Measurements from ENCODE around the gene C2CD4D.
A peak's percentile ranks its signal among the peaks of the same experiment; 100 is the strongest.
"Not testable (repeated sequence)": the region's sequence is repeated elsewhere in the genome, so short reads cannot be mapped to it uniquely, and the experiment has no call there.

Gene C2CD4D

DNA sequence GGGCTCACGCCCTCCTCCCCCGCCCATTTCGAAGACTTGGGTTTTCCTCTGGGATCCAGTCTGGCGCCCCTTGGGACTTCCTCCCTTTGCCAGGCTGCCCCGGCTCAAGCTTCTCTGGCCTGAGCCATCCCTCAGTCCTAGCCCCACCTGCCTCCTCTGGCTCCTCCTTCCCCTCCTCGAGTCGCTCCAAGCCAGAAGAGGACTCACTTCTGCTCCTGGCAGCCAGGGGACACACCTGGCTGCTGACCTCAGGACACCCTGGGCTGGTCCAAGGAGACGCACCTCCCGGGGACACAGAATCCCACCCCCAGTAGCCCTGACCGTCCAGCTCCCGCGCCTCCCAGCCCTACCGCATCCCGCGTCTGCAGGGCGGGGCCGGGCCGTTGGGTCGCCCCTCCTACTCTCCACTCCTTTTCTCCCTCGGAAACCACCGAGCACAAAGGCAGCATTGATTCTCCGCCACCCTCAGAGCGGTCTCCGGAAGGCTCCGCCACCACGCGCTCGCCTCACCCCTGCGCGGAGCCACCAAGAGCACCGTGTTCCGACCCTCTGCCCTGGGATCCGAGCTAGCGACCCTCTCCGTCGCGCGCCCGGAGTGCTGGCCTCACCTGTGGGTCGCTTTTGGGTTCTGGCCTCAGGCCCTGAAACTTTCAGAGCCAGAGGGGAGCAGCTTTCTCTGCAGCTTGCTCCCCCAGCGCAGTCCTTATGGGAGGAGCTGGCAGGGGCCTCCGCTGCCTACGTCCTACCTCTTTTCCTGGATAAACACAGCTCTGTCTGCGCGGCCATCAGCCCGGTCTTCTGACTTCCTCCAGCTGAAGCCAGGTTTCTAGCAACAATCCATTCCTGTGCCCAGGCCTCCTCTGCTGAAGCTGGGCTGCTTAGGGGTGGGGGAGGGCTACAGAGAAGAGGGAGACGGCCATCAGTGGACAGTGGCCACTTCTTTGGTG, at the start of gene C2CD4D:
C2CD4D (minus strand) TSS at position 364 of the 947 bp plus-strand sequence. CDS start 831 bp downstream, outside the sequence.
- DNase-seq (ENCODE audit: low read depth in 1 of 2, low spot score in 1 of 2) = peak; percentile 41 to 55

GRCh38 chr1:151888972-151889570, 49.5 kb upstream of the C2CD4D start:
- no peak for DNase-seq (ENCODE audit: low read depth in 1 of 2, low spot score in 1 of 2)

- DNase-seq (ENCODE audit: low read depth in 1 of 2, low spot score in 1 of 2) = no peak
Measured at GRCh38 chr1:151887028-151887427, 47.4 kb upstream of the C2CD4D start.

DNA sequence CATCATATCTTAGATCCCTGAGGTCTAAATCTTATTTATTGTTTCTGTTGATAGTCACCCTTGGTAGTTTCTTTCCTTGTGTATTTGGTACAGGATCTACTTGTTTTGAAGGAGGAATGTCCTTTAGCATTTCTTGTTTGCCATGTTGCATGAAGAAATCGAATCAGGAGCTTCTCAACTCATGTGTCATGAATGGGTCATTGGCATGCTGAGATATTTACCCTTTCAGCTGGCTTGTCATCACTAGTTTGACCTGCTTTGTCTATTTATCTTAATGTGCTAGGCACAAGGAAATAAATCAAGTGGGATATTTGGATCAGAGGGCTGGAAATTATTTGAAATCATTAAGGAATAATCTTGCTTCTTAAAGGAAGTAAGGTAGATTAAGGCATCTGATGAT, 45.9 kb upstream of the C2CD4D start:
- DNase-seq (ENCODE audit: low read depth in 1 of 2, low spot score in 1 of 2) = no peak

DNA sequence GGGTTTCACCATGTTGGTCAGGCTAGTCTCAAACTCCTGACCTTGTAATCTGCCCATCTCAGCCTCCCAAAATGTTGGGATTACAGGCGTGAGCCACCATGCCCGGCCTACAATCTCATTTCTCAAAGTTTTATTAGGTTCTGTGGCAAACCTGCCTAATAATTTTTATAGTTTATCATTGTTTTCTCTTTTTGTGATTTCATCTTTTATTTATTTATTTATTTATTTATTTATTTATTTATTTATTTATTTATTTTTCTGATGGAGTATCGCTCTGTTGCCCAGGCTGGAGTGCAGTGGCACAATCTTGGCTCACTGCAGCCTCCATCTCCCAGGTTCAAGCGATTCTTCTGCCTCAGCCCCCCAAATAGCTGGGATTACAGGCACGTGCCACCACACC, 45.3 kb upstream of the C2CD4D start:
- DNase-seq (ENCODE audit: low read depth in 1 of 2, low spot score in 1 of 2) = not testable (repeated sequence)

GRCh38 chr1:151884445-151884844, 44.8 kb upstream of the C2CD4D start:
- DNase-seq (ENCODE audit: low read depth in 1 of 2, low spot score in 1 of 2) = not testable (repeated sequence)

DNA sequence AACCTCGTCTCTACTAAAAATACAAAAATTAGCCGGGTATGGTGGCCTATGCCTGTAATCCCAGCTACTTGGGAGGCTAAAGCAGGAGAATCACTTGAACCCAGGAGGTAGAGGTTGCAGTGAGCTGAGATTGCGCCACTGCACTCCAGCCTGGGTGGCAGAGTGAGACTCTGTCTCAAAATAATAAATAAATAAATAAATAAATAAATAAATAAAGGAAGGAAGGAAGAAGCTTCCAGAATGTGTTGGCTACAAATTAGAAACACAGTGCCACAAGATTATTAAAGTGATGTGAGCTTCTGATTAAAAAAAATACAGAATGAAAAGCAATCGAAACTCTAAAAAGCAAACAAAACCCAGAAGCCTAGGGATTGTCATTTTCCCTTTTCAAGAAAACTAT, 44.3 kb upstream of the C2CD4D start:
- DNase-seq (ENCODE audit: low read depth in 1 of 2, low spot score in 1 of 2) = not testable (repeated sequence)

DNA sequence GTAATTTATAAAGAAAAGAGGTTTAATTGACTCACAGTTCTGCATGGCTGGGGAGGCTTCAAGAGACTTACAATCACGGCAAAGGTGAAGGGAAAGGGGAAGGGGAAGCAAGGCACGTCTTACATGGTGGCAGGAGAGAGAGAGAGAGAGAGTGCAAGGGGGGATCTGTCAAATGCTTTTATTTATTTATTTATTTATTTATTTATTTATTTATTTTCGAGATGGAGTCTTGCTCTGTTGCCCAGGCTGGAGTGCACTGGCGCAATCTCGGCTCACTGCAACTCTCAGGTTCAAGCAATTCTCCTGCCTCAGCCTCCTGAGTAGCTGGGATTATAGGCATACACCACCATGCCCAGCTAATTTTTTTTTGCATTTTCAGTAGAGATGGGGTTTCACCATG, 43.3 kb upstream of the C2CD4D start:
- not testable (repeated sequence) for DNase-seq (ENCODE audit: low read depth in 1 of 2, low spot score in 1 of 2)

GRCh38 chr1:151882466-151882865, 42.8 kb upstream of the C2CD4D start:
- no peak for DNase-seq (ENCODE audit: low read depth in 1 of 2, low spot score in 1 of 2)

GRCh38 chr1:151881479-151881878, 41.9 kb upstream of the C2CD4D start:
- no peak for DNase-seq (ENCODE audit: low read depth in 1 of 2, low spot score in 1 of 2)

DNA sequence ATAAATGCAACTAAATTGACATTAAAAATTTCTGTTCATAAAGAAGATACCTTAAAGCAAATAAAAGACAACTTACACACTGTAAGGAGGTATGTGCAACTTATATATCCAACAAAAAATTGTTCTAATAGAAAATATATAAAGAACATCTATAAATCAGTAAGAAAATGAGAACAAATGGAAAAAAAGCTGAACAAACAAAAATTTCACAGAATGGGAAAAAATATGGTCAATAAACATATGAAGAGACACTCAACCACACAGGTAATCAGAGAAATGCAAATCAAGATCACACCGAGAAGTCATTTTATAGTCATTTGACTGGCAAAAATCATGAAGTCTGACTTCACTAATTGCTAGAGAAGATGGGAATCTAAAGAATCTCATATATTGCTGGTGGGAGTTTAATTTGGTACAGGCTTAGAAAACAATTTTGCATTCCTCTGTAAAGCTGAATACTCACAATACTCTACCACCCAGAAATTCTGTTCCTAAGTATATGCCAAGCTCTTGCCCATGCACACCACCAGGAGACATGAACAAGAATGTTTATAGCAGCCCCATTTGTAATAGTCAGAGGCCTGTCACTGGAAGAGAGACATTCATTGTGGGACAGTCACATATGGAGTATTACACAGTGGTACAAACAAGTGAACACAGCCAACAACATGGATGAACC, 35.9 kb upstream of the C2CD4D start:
- DNase-seq (ENCODE audit: low read depth in 1 of 2, low spot score in 1 of 2) = no peak

- not testable (repeated sequence) for DNase-seq (ENCODE audit: low read depth in 1 of 2, low spot score in 1 of 2)
Measured at GRCh38 chr1:151872776-151873175, 33.2 kb upstream of the C2CD4D start.

DNA sequence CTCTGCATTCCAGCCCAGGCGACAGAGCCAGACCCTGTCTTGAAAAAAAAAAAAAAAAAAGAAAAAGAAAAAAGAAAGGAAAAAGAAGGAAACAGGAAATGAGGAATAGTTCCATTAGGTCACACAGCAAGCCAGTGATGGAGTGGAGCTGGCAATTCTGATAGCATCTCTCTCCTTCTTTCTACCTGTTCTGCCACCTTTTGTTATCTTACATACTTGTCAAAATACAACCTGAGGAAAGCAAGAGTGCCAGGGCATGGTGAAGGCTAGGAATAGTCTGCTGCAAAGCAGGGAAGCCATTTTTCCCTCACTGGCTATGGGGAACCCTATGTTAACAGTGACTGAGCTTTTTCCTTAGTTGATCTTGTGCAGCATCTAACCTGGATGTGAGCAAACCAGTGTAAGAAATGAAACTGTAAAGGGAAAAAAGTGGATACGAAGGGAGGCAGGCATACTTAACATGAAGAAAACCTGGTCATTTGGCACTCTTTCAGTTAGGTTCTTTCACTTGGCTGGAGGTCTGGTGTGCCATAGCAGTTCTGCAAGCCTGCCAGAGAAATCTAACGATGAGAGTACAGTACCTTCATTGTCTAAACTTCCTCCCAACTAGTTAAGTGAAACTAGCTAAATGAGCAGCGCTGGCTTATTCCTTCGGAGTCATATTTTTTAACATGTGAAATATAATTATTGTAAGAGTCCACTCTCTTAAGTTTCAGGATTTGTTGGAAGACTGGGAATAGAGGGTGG, 31.8 kb upstream of the C2CD4D start:
- no peak for DNase-seq (ENCODE audit: low read depth in 1 of 2, low spot score in 1 of 2)

GRCh38 chr1:151868486-151868885, 28.9 kb upstream of the C2CD4D start:
- DNase-seq (ENCODE audit: low read depth in 1 of 2, low spot score in 1 of 2) = no peak

DNA sequence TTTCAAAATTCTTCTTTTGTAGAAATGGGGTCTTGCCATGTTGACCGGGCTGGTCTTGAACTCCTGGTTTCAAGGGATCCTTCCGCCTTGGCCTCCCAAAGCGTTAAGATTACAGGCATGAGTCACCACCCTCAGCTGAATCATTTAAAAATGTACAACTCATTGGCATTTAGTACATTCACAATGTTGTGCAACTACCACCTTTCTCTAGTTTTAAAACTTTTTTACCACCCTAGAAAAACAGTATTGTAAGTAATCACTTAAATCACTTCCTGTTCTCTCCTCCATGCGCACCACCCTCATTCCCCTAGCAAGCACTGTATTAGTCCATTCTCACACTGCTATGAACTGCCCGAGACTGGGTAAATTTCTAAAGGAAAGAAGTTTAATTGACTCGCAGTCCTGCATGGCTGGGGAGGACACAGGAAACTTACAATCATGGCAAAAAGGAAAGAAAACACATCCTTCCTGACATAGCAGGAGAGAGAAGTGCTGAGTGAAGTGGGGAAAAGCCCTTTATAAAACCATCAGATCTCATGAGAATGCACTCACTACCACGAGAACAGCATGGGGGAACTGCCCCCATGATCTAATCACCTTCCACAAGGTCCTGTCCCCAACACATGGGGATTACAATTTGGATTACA, 28.3 kb upstream of the C2CD4D start:
- no peak for DNase-seq (ENCODE audit: low read depth in 1 of 2, low spot score in 1 of 2)

GRCh38 chr1:151867321-151867720, 27.7 kb upstream of the C2CD4D start:
- DNase-seq (ENCODE audit: low read depth in 1 of 2, low spot score in 1 of 2) = no peak

- no peak for DNase-seq (ENCODE audit: low read depth in 1 of 2, low spot score in 1 of 2)
Measured at GRCh38 chr1:151864411-151864810, 24.8 kb upstream of the C2CD4D start.

- no peak for DNase-seq (ENCODE audit: low read depth in 1 of 2, low spot score in 1 of 2)
Measured at GRCh38 chr1:151862604-151863003, 23.0 kb upstream of the C2CD4D start.

DNA sequence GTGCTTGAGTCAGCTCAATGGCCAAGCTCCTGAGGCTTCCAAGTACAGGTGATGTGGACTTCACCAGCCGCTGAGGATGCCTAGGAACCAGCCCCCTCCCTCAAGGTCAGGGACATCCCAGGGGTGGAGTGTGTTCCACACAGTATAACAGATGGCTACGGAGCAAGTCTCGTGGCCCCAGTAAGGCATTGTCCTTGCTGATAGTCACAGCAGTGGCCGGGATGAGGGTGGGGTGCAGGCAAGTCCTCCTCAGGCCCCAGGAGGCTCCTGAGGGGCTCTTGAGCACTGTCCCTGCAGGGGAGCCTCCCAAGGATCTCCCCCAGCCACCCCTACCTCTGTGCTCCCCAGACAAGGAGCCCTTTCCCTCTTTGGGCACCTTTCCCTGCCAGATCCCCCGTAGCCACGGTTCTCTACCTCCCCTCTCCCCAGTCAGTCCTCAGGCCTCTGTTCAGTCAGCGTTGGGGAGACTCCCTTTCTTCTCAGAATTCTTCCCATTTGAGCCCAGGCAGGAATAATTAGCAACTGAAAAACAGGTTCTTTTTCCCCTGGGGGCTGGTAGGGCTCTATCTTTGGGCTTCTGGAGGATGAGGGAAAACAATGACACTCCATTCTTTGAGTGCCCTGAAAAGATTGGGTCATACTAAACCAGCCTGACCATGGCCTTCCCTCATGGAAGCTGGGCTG, 21.0 kb upstream of the C2CD4D start:
- DNase-seq (ENCODE audit: low read depth in 1 of 2, low spot score in 1 of 2) = no peak

- no peak for DNase-seq (ENCODE audit: low read depth in 1 of 2, low spot score in 1 of 2)
Measured at GRCh38 chr1:151859891-151860293, 20.3 kb upstream of the C2CD4D start.

Data from activated CD4-positive, alpha-beta T cell treated with anti-CD3 and anti-CD28 coated beads, Interleukin-2, amount 50 U/mL, for 24 hours (primary cell).